A549 (cell line): ENCODE data around the gene SMOC1. TPM values are rescaled to one million over a fixed set of nuclear protein-coding genes. Genes with fewer than 3 reads are reported as not detected.
A peak's percentile ranks its signal among the peaks of the same experiment; 100 is the strongest.

Experiments used
- ATAC-seq, 2 experiments: fragments of 200-7000 bp in 1 of 2; fragments of >200 bp in 1 of 2; cut with Nextera tagmentation in 1 of 2; cut with Tn5 transposase in 1 of 2; 3 replicates each; pipeline versions ENCODE4 v1.8.0 to v1.9.1; 2018 to 2020; ENCODE audit warnings: mild to moderate bottlenecking in 1 of 2, moderate library complexity in 1 of 2
- CTCF ChIA-PET: fragments of 300-600 bp; sonication (Branson Sonifier 250); formaldehyde crosslinking; extraction: SDS; loops from one replicate; lab custom pipeline; 2021; ENCODE audit warnings: antibody characterized with exemption, inconsistent platforms; lab: Yijun Ruan, JAX
- POLR2A ChIA-PET: fragments of 350-600 bp; formaldehyde crosslinking; extraction: SDS; loops from one replicate; lab custom pipeline; 2021; ENCODE audit warnings: antibody characterized with exemption, inconsistent platforms; lab: Yijun Ruan, JAX
- DNase-seq, 2 experiments: peaks; one replicate each; pipeline versions ENCODE4 v3.0.0 to v3.0.0-alpha.2; 2011 to 2016; ENCODE audit warnings: low read depth in 1 of 2, low spot score in 1 of 2
- FAIRE-seq: peaks from 2 replicates; lab custom pipeline; 2011; peaks lifted over from hg19 to GRCh38; lab: Jason Lieb, UNC
- H3K27ac ChIP-seq, 2 experiments: fragments of >200 bp; sonication (Bioruptor Twin); formaldehyde crosslinking; 3 replicates each; pipeline ENCODE4 v1.5.1; 2016 to 2017
- H3K4me1 ChIP-seq: fragments of >200 bp; sonication (Bioruptor Twin); formaldehyde crosslinking; 3 replicates; pipeline ENCODE4 v1.6.1; 2016
- H3K4me2 ChIP-seq: fragments of >200 bp; sonication (Bioruptor Twin); formaldehyde crosslinking; 3 replicates; pipeline ENCODE4 v1.6.1; 2016
- H3K4me3 ChIP-seq: fragments of >200 bp; sonication (Bioruptor Twin); formaldehyde crosslinking; 3 replicates; pipeline ENCODE4 v1.5.1; 2016
- H3K9me3 ChIP-seq: fragments of >200 bp; sonication (Bioruptor Twin); formaldehyde crosslinking; 3 replicates; pipeline ENCODE4 v1.6.1; 2016
- CBX8 ChIP-seq: fragments of 200-600 bp; sonication (generic); IDR thresholded peaks from 2 replicates; pipeline ENCODE4 v1.6.1; 2016
- CHD2 ChIP-seq: fragments of 150-350 bp; IDR thresholded peaks from 2 replicates; pipeline ENCODE4 v1.6.1; 2014; ENCODE audit warnings: low read length; ENCODE audit not compliant: partially characterized antibody
- CTCF ChIP-seq: fragments of >200 bp; sonication (Bioruptor Twin); formaldehyde crosslinking; IDR thresholded peaks from 3 replicates; pipeline ENCODE4 v1.5.1; 2016
- GATA3 ChIP-seq: IDR thresholded peaks from 2 replicates; pipeline ENCODE4 v1.6.1; 2012; ENCODE audit warnings: borderline replicate concordance
- HEYL ChIP-seq: fragments of 250-450 bp; sonication (Bioruptor Pico); IDR thresholded peaks from 2 replicates; pipeline ENCODE4 v1.8.0; 2021; ENCODE audit warnings: mild to moderate bottlenecking, moderate library complexity
- HOXB5 ChIP-seq: fragments of 250-450 bp; sonication (Bioruptor Pico); IDR thresholded peaks from 2 replicates; pipeline ENCODE4 v1.5.0; 2020; ENCODE audit warnings: mild to moderate bottlenecking, moderate library complexity
- KDM1A ChIP-seq: fragments of 200-600 bp; sonication (generic); IDR thresholded peaks from 2 replicates; pipeline ENCODE4 v1.6.1; 2016; ENCODE audit warnings: low read depth, mild to moderate bottlenecking
- KDM5A ChIP-seq: fragments of 200-600 bp; sonication (generic); IDR thresholded peaks from 2 replicates; pipeline ENCODE4 v1.6.1; 2016; ENCODE audit warnings: antibody characterized with exemption, mild to moderate bottlenecking
- NFE2L2 ChIP-seq: fragments of 150-350 bp; conservative IDR thresholded peaks from 2 replicates; pipeline ENCODE4 v1.6.1; 2014; ENCODE audit warnings: low read length
- NR3C1 ChIP-seq: fragments of >200 bp; sonication (Bioruptor Twin); formaldehyde crosslinking; IDR thresholded peaks from 3 replicates; pipeline ENCODE4 v1.6.1; 2017
- RARB ChIP-seq: fragments of 250-450 bp; sonication (Bioruptor Pico); IDR thresholded peaks from 2 replicates; pipeline ENCODE4 v1.8.0; 2021; ENCODE audit warnings: mild to moderate bottlenecking, moderate library complexity
- SREBF2 ChIP-seq: fragments of 450-650 bp; IDR thresholded peaks from 2 replicates; pipeline ENCODE4 v1.6.1; 2014; ENCODE audit warnings: mild to moderate bottlenecking, moderate library complexity
- TP53 ChIP-seq: fragments of 250-450 bp; sonication (Bioruptor Pico); IDR thresholded peaks from 2 replicates; pipeline ENCODE4 v1.5.0; 2021; ENCODE audit warnings: mild to moderate bottlenecking, moderate library complexity
- USF2 ChIP-seq: fragments of 450-650 bp; IDR thresholded peaks from 2 replicates; pipeline ENCODE4 v1.6.1; 2014; ENCODE audit warnings: antibody characterized with exemption
- ZFP36 ChIP-seq: fragments of 450-650 bp; IDR thresholded peaks from 2 replicates; pipeline ENCODE4 v1.6.1; 2014; ENCODE audit warnings: borderline replicate concordance; ENCODE audit not compliant: partially characterized antibody
- WGBS: methylation state at CpG from one replicate; pipeline ENCODE4 v1.1.6; 2017; ENCODE audit errors: missing lambda C conversion rate; 5-methylcytosine and 5-hydroxymethylcytosine counted together
- polyA plus RNA-seq, 4 experiments: library from polyadenylated mRNA; depleted of rRNA in 3 of 4; stranded (reverse); fragments of >200 nt; fragmentation: RNase III in 1 of 4; extraction: RNeasy Plus Mini Kit Qiagen cat#74134 plus additional on column Dnase treatment in 1 of 4; gene quantifications; 2 replicates in 3 of 4; 3 replicates in 1 of 4; pipeline ENCODE4 v1.2.3, GENCODE V29; 2011 to 2017
- TF ChIP-seq, protein P1 (sequence below): fragments of 200-600 bp; sonication (generic); IDR thresholded peaks from 2 replicates; pipeline ENCODE4 v1.6.1; 2016; ENCODE audit warnings: antibody characterized with exemption, mild to moderate bottlenecking, moderate library complexity
- TF ChIP-seq, protein P2 (sequence below): IDR thresholded peaks from 2 replicates; pipeline ENCODE4 v1.6.1; 2012; ENCODE audit warnings: low read depth, borderline replicate concordance
- TF ChIP-seq, protein P3 (sequence below): fragments of >200 bp; sonication (Bioruptor Twin); formaldehyde crosslinking; IDR thresholded peaks from 2 replicates; pipeline ENCODE4 v1.6.1; 2016

SMOC1 gene
- polyA plus RNA-seq, 2 of the 4 experiments (the other 2 are of a cell fraction), result 12.2 to 18.4 TPM

DNA sequence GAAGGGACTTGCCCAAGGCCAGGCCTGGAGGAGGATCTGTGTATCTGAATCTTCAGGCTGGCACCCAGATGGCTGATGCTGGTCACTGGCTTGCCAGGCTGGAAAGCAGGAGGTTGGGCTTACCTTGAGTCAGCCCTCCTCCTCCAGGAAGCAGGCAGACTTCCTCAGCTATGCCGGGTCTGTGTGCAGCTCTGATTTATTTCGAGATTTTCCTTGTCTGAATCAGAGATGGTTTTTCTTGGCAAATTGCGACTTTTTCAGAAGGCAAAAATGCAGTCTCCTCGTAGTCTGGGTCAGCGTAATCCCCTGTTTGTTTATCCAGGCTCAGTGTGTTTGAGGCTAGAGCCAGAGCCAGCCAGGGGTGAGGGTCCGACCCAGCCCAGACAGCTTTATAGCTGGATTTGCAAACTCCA is 48.9 kb downstream of the SMOC1 start:
- Histone ChIP-seq H3K4me3 (no peak overlapping the region), H3K27ac (peak overlapping the region; percentile 7 to 70; a peak in 4 of 6 replicates), H3K4me2 (0 out of 3 replicates have a peak overlapping the region, but pooled peaks have one; percentile 1), H3K9me3 (no peaks in the 10 kb centered on the region), H3K4me1 (peaks cover 7% of the 10 kb centered on the region; the same call in 2 of the 3 replicates)
- POLR2A ChIA-PET, result no interaction called here
- DNase-seq (peak in 1 of 2 experiments; percentile 11), ATAC-seq (peak; percentile 47 to 59; a peak in 4 of 6 replicates), FAIRE-seq (no peak)
- WGBS, result 67% methylated on average over 5 of the region's 6 CpGs
- CTCF ChIA-PET, result interaction anchor here (0.6 to 3.1 kb wide), 6 partner anchors 17 to 146 kb away, joined by 3 to 8 read pairs (median 4); no protein-coding TSS in a partner anchor
- TF ChIP-seq ZFP36 (peak; percentile 15), NFE2L2 (no peak)

- no peak for FAIRE-seq
- no peaks in the 10 kb centered on the region for H3K9me3 ChIP-seq
- POLR2A ChIA-PET, result no interaction called here
- H3K4me2 ChIP-seq, result no peak overlapping the region
- peak overlapping the region in 1 of 2 experiments; percentile 33; a peak in 1 of 6 replicates for H3K27ac ChIP-seq
- 72% methylated on average over 11 of the region's 11 CpGs for WGBS
- peak in 1 of 2 experiments; percentile 19; a peak in 1 of 6 replicates for ATAC-seq
- peaks cover 7% of the 10 kb centered on the region; the same call in 2 of the 3 replicates for H3K4me1 ChIP-seq
- no peak for TF ChIP-seq HEYL (CRISPR knock-in tag)
- TF ChIP-seq, protein P1, sequence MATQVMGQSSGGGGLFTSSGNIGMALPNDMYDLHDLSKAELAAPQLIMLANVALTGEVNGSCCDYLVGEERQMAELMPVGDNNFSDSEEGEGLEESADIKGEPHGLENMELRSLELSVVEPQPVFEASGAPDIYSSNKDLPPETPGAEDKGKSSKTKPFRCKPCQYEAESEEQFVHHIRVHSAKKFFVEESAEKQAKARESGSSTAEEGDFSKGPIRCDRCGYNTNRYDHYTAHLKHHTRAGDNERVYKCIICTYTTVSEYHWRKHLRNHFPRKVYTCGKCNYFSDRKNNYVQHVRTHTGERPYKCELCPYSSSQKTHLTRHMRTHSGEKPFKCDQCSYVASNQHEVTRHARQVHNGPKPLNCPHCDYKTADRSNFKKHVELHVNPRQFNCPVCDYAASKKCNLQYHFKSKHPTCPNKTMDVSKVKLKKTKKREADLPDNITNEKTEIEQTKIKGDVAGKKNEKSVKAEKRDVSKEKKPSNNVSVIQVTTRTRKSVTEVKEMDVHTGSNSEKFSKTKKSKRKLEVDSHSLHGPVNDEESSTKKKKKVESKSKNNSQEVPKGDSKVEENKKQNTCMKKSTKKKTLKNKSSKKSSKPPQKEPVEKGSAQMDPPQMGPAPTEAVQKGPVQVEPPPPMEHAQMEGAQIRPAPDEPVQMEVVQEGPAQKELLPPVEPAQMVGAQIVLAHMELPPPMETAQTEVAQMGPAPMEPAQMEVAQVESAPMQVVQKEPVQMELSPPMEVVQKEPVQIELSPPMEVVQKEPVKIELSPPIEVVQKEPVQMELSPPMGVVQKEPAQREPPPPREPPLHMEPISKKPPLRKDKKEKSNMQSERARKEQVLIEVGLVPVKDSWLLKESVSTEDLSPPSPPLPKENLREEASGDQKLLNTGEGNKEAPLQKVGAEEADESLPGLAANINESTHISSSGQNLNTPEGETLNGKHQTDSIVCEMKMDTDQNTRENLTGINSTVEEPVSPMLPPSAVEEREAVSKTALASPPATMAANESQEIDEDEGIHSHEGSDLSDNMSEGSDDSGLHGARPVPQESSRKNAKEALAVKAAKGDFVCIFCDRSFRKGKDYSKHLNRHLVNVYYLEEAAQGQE, result no peak
- TF ChIP-seq HOXB5 (CRISPR knock-in tag), result no peak
- TF ChIP-seq GATA3, result no peak
- no peak for TF ChIP-seq TP53 (CRISPR knock-in tag)
- TF ChIP-seq CTCF, result no peak
- TF ChIP-seq CBX8, result no peak
- TF ChIP-seq KDM5A, result no peak
- TF ChIP-seq CHD2, result no peak
- no peak for TF ChIP-seq SREBF2
- no peak for TF ChIP-seq USF2
- TF ChIP-seq RARB (CRISPR knock-in tag), result no peak
- TF ChIP-seq, protein P2, sequence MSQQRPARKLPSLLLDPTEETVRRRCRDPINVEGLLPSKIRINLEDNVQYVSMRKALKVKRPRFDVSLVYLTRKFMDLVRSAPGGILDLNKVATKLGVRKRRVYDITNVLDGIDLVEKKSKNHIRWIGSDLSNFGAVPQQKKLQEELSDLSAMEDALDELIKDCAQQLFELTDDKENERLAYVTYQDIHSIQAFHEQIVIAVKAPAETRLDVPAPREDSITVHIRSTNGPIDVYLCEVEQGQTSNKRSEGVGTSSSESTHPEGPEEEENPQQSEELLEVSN, result no peak
- TF ChIP-seq, protein P3, sequence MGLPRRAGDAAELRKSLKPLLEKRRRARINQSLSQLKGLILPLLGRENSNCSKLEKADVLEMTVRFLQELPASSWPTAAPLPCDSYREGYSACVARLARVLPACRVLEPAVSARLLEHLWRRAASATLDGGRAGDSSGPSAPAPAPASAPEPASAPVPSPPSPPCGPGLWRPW, result no peak
- TF ChIP-seq NR3C1, result no peak
- TF ChIP-seq KDM1A, result no peak
- TF ChIP-seq, all 56 proteins: peak for 0
- no peak overlapping the region for H3K4me3 ChIP-seq
- CTCF ChIA-PET, result interaction anchor here (0.8 to 2.3 kb wide), 4 partner anchors 17 to 143 kb away, joined by 4 to 6 read pairs (median 4); no protein-coding TSS in a partner anchor
- no peak for DNase-seq
These were observed 51.7 kb downstream of the SMOC1 start for GRCh38 chr14:69930780-69931379.
